ENCODE measurements around the gene ROBO3. TPM values are rescaled to one million over a fixed set of nuclear protein-coding genes. Genes with fewer than 3 reads are reported as not detected.

The ROBO3 gene
- total and polyA plus RNA-seq, 3 experiments from 2014 or later = 2.2 to 9.4 (median 7.7) TPM

DNA sequence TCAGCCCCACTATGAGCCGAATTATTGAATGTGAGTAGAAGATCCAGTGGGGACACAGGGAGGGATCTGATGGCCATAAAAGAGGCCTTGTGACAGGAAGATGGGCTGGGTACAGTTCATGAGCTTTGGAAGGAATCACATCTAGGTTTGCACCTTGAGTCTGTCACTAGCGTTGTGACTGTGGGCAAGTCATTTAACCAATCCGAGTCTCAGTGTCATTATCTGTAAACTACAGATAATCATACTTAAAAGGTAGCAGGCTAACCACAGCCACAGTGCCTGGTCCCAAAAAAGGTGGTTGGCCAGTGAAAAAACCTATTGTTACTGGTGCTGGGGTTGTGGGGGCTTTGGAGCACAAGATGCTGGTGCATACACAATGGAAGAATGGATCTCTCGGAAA, 57.6 kb downstream of the ROBO3 start:
- CTCF ChIA-PET = no interaction called here

DNA sequence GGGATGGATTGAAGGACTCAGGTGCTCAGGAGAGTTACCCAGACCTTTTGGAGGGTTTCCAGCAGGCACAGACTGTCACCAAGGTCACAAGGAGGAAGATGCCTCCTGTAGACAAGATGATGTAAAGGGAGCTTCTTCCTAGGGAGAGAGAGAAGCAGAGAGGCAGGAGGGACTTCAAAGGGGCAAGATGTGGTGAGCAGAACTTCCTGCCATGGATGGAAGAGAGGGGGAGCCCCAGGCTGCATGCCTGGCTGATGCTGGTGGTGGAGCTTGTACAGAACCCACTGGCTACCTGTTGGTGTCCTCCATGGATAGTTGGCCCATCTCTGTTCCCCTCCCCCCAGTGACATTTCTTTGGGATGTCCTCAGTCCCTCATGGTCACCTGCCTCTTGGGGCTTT, 58.1 kb downstream of the ROBO3 start:
- H3K4me3 Mint-ChIP-seq = peak overlapping the region in 3 of 7 donors; percentile 10 to 78 (median 44)
- Histone ChIP-seq H3K4me3 (ENCODE audit: low read length) (no peak overlapping the region), H3K36me3 (ENCODE audit: insufficient read depth, low read length) (no peaks in the 10 kb centered on the region), H3K4me1 (ENCODE audit: insufficient read depth, low read length) (peaks cover 29% of the 10 kb centered on the region), H3K27me3 (ENCODE audit: insufficient read depth, low read length, poor library complexity, severe bottlenecking) (no peaks in the 10 kb centered on the region), H3K9me3 (ENCODE audit: low read length) (no peaks in the 10 kb centered on the region), H3K27ac (ENCODE audit: low read depth, low read length) (no peak overlapping the region)
- H3K36me3 Mint-ChIP-seq = no peaks in the 10 kb centered on the region
- CTCF ChIA-PET = no interaction called here
- H3K27ac Mint-ChIP-seq = peak overlapping the region in 3 of 8 donors; percentile 7 to 75 (median 57)
- peaks cover 3 to 5% of the 10 kb centered on the region in 2 donors for H3K27me3 Mint-ChIP-seq
- peak in 1 of 5 donors; percentile 38 for DNase-seq
- POLR2A ChIA-PET = no interaction called here
- peaks cover 0 to 1% (median 0%) of the 10 kb centered on the region in 5 donors for H3K9me3 Mint-ChIP-seq
- peaks cover 17 to 22% (median 21%) of the 10 kb centered on the region in 3 donors for H3K4me1 Mint-ChIP-seq

More for the DNA sequence above, 57.6 kb downstream of the ROBO3 start:
- Mint-ChIP-seq H3K4me1 (peaks cover 17 to 22% (median 21%) of the 10 kb centered on the region in 3 donors), H3K9me3 (peaks cover 0 to 1% (median 0%) of the 10 kb centered on the region in 5 donors), H3K27me3 (peaks cover 0 to 5% of the 10 kb centered on the region in 2 donors), H3K4me3 (peak overlapping the region in 4 of 7 donors; percentile 10 to 78 (median 32)), H3K36me3 (no peaks in the 10 kb centered on the region), H3K27ac (peak overlapping the region in 2 of 8 donors; percentile 7 to 57)
- H3K4me3 ChIP-seq (ENCODE audit: low read length) = no peak overlapping the region
- no peak overlapping the region for H3K27ac ChIP-seq (ENCODE audit: low read depth, low read length)
- no peaks in the 10 kb centered on the region for H3K27me3 ChIP-seq (ENCODE audit: insufficient read depth, low read length, poor library complexity, severe bottlenecking)
- POLR2A ChIA-PET = no interaction called here
- DNase-seq = no peak
- no peaks in the 10 kb centered on the region for H3K36me3 ChIP-seq (ENCODE audit: insufficient read depth, low read length)
- peaks cover 29% of the 10 kb centered on the region for H3K4me1 ChIP-seq (ENCODE audit: insufficient read depth, low read length)
- H3K9me3 ChIP-seq (ENCODE audit: low read length) = no peaks in the 10 kb centered on the region

DNA sequence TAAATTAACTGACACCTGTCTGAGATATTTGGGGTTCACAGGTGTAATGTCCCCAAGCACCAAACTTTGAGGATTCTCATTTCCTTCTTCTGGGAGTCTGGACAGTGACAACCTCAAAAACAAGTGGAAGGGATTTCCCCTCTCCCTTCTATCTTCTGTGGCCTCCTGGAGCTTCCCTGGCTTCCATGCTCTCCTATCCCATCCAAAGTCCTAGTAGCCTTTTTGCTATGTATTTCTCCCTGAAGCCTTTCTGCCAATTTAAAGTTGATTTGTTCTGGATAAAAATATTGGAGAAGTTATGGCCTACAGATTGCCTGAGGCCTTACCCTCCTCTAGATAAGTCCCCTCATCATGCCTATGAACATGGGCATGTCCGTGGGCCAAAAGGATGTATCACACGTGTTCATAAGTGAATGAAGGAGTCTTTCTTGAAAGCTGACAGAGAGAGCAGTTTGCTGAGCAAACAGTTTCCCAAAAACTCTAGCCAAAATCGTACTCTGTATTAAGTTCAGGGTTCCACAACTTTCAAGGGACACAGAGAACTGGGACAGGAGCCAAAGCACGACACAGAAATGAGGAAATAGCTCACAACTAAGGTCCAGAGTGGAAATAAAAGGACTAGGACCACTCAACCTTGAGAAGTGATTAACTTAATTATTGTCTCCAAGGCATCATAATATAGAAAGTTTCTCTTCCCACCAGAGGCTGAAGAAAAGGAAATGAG, 63.9 kb downstream of the ROBO3 start:
- no peaks in the 10 kb centered on the region for H3K9me3 ChIP-seq (ENCODE audit: low read length)
- Mint-ChIP-seq H3K27ac (no peak overlapping the region), H3K4me3 (no peak overlapping the region), H3K9me3 (no peaks in the 10 kb centered on the region), H3K36me3 (no peaks in the 10 kb centered on the region), H3K27me3 (peaks cover 0 to 3% of the 10 kb centered on the region in 2 donors), H3K4me1 (peaks cover 0 to 12% (median 4%) of the 10 kb centered on the region in 3 donors)
- POLR2A ChIA-PET = no interaction called here
- H3K27ac ChIP-seq (ENCODE audit: low read depth, low read length) = no peak overlapping the region
- H3K4me3 ChIP-seq (ENCODE audit: low read length) = no peak overlapping the region
- H3K27me3 ChIP-seq (ENCODE audit: insufficient read depth, low read length, poor library complexity, severe bottlenecking) = no peaks in the 10 kb centered on the region
- CTCF ChIA-PET = no interaction called here
- H3K36me3 ChIP-seq (ENCODE audit: insufficient read depth, low read length) = no peaks in the 10 kb centered on the region
- H3K4me1 ChIP-seq (ENCODE audit: insufficient read depth, low read length) = no peaks in the 10 kb centered on the region
- no peak for DNase-seq

DNA sequence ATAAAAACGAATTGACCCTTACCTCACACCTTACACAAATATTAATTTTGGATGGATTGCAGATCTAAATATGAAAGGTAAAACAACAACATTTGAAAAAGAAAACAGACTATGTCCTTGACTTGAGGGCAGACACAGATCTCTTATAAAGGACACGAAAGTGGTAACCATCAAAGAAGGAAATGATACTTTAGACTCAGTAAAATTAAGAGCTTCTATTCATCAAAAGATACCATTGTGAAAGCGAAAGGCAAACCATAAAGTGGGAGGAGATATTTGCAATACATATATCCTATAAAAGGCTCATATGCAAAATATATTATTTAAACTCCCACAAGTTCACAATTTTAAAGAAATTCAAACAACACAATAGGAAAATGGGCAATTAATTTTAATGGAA, 65.6 kb downstream of the ROBO3 start:
- Mint-ChIP-seq H3K36me3 (no peaks in the 10 kb centered on the region), H3K4me1 (peaks cover 0 to 9% (median 4%) of the 10 kb centered on the region in 3 donors), H3K4me3 (no peak overlapping the region), H3K27me3 (peaks cover 0 to 5% of the 10 kb centered on the region in 2 donors), H3K27ac (peak overlapping the region in 1 of 8 donors; percentile 24), H3K9me3 (no peaks in the 10 kb centered on the region)
- POLR2A ChIA-PET = no interaction called here
- no peak for DNase-seq
- H3K9me3 ChIP-seq (ENCODE audit: low read length) = no peaks in the 10 kb centered on the region
- H3K27ac ChIP-seq (ENCODE audit: low read depth, low read length) = no peak overlapping the region
- no peaks in the 10 kb centered on the region for H3K27me3 ChIP-seq (ENCODE audit: insufficient read depth, low read length, poor library complexity, severe bottlenecking)
- no peaks in the 10 kb centered on the region for H3K36me3 ChIP-seq (ENCODE audit: insufficient read depth, low read length)
- no peaks in the 10 kb centered on the region for H3K4me1 ChIP-seq (ENCODE audit: insufficient read depth, low read length)
- CTCF ChIA-PET = interaction anchor here (1.4 kb wide), 1 partner anchor 19 kb away, joined by 4 read pairs; no protein-coding TSS in a partner anchor
- no peak overlapping the region for H3K4me3 ChIP-seq (ENCODE audit: low read length)

Other genes starting within 250 kb of the ROBO3 start
- 10 to 100 TPM; 38.4 to 49.5 TPM for gene TBRG1, start 242.6 kb upstream of the ROBO3 start, total RNA-seq
- gene TBRG1, start 242.6 kb upstream of the ROBO3 start, polyA plus RNA-seq = 36.3 TPM
- gene SIAE, start 191.7 kb upstream of the ROBO3 start, total RNA-seq = 1 to 10 TPM; 4.0 to 5.2 TPM
- 0.85 TPM for gene SIAE, start 191.7 kb upstream of the ROBO3 start, polyA plus RNA-seq
- gene SPA17, start 191.5 kb upstream of the ROBO3 start, total RNA-seq = 1 to 10 TPM; 2.2 to 3.9 TPM
- gene SPA17, start 191.5 kb upstream of the ROBO3 start, polyA plus RNA-seq = 1.4 TPM
- gene NRGN, start 125.5 kb upstream of the ROBO3 start, total RNA-seq = 1 to 10 TPM; 4.6 to 6.4 TPM
- gene NRGN, start 125.5 kb upstream of the ROBO3 start, polyA plus RNA-seq = not detected
- gene VSIG2, start 113.2 kb upstream of the ROBO3 start, total RNA-seq = under 1 TPM; 0.24 to 0.40 TPM
- gene VSIG2, start 113.2 kb upstream of the ROBO3 start, polyA plus RNA-seq = not detected
- gene ESAM, start 103.1 kb upstream of the ROBO3 start, total RNA-seq = under 1 TPM; 0.35 to 0.77 TPM
- not detected for gene ESAM, start 103.1 kb upstream of the ROBO3 start, polyA plus RNA-seq
- 10 to 100 TPM; 12.3 to 13.2 TPM for gene MSANTD2, start 65.0 kb upstream of the ROBO3 start, total RNA-seq
- 4.4 TPM for gene MSANTD2, start 65.0 kb upstream of the ROBO3 start, polyA plus RNA-seq
- not detected for gene ROBO4, start 32.4 kb downstream of the ROBO3 start, total RNA-seq
- gene ROBO4, start 32.4 kb downstream of the ROBO3 start, polyA plus RNA-seq = not detected
- not detected for gene HEPN1, start 53.8 kb downstream of the ROBO3 start, total RNA-seq
- gene HEPN1, start 53.8 kb downstream of the ROBO3 start, polyA plus RNA-seq = not detected
- gene HEPACAM, start 70.6 kb downstream of the ROBO3 start, total RNA-seq = not detected
- gene HEPACAM, start 70.6 kb downstream of the ROBO3 start, polyA plus RNA-seq = not detected
- 1 to 10 TPM; 3.6 to 3.7 TPM for gene CCDC15, start 88.8 kb downstream of the ROBO3 start, total RNA-seq
- 1.6 TPM for gene CCDC15, start 88.8 kb downstream of the ROBO3 start, polyA plus RNA-seq
- gene SLC37A2, start 197.9 kb downstream of the ROBO3 start, total RNA-seq = 1 to 10 TPM; 1.5 to 2.0 TPM
- gene SLC37A2, start 197.9 kb downstream of the ROBO3 start, polyA plus RNA-seq = 0.33 TPM
- gene TMEM218, start 246.2 kb downstream of the ROBO3 start, total RNA-seq = 10 to 100 TPM; 22.5 to 25.5 TPM
- gene TMEM218, start 246.2 kb downstream of the ROBO3 start, polyA plus RNA-seq = 36.6 TPM

Measured in CD8-positive, alpha-beta memory T cell (primary cell).